GM19438 (cell line): ENCODE measurements around the gene CARD11.
"Not testable (repeated sequence)": the region's sequence is repeated elsewhere in the genome, so short reads cannot be mapped to it uniquely, and the experiment has no call there.

Experiments used
- ATAC-seq: cut with Tn5 transposase; IDR thresholded peaks from one replicate; pipeline ENCODE4 v1.9.1; 2021; ENCODE audit warnings: low read depth; ENCODE audit not compliant: unreplicated experiment

Gene CARD11

DNA sequence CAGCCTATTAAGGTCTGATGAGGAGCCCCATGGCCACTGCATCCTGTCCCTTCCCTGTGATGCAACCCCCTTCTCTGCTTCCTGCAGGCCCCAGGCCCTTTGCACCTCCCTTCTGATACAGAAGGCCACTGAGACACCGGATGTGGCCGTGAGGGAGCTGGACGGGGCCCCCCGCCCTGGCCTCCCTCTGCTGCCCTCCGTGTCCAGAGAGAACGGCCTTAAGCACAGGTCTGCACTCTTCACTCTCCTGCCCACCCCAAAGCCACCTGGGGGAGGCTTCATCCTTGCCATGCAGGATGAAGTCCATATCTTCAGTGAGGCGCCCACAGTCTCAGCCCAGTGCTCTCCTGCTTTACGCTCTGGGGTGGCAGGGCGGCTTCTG lies 112.6 kb downstream of the CARD11 start:
- ATAC-seq = no peak

DNA sequence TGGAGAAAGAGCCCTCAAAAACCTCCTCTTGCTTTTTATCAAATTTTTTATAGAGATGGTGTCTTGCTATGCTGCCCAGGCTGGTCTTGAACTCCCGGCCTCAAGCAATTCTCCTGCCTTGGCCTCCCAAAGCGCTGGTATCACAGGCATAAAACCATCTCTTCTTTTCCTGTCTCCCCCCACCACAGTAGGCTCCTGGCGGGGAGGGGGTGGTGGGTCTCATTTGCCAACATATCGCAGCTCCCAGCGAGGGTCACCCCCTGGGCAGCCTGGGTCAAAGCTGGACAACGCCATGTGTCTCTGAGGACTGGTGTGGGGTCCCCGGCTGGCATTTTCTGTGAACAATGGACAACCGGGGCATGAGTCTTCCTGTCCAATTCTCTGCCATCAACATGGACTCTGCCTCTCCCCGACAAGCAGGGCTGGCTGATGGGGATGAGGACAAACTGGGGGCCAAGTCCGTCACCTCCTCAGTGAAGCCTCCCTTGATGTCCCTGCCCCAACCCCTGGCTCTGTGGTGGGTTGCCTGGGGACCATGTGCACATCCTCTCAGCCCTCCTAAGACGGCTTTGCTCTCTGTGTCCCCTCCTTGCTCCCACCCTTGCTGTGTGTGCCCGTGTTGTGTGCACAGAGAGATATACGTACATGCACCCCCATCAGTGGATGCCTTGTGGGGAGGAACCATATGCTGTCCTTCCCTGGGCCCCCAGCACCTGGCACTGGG lies 113.2 kb downstream of the CARD11 start:
- no peak for ATAC-seq

DNA sequence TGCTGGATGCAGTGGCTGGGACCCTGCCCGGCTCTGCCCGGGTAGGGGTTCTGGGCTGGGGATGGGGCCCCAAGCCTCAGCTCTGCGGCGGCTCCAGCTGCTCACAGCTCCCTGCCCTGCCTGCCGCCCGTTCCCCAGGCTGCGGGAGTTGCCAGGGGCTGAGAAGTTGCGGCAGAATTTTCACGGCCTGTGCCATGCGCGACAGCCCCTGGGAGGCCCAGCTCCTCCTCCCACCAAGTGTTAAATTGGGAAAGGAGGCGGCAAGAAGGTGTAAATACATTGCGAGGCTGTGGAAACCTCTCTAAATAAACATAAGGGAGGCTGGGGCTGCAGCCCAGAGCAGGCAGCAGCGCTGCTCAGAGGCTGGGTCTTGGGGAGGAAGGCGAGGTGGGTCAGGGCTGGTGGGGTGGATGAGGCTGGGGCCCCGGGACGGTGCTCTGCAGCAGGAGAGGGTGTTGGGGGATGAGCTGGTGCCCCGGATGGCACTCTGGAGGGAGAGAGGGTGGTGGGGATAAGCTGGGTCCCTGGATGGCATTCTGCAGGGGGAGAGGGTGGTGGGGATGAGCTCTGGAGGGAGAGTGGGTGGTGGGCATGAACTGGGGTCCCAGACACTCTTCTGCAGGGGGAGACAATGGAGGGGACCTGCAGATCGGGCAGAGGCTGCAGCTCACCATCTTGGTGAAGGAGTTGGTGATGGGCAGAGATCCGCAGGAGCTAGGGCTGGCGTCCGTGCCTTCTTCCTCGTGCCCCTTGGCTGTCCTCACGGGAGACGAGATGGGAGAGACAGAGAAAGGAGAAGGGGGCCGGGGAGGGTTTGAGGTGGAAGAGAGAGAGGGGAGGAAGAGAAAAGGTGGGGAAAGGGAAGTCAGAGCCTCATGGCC lies 114.1 kb downstream of the CARD11 start:
- no peak for ATAC-seq

DNA sequence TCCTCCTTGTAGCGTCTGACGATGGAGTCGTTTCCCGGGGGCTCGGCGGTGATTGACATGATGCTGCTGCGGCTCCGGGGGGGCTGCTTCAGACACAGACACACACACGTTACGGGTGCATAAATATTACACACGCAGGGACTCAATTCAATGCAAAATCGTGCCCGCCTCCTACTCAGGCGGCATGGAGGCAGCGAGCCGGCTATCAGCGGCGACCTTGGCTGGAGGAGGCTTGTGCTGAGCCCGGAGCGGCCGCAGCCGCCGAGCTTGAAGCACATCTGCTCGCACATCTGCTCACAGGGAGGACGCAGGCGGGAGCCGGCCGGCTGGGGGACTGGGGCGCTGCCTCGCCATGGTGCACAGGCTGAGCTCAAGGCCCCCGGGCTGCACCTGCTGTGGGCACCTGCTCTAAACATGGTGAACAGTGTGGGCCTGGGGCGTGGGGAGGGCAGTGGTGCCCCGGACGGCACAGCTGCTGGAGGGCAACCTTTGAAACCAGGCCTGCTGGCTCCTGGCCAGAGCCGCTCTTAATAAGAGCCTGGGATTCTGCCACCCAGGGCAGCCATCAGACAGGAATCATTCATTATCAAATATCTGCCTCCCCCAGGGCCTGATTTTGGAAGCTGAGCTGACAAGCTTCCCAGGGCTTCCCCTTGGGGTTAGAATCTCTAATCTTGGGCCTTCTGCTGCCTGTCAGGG lies 114.9 kb downstream of the CARD11 start:
- no peak for ATAC-seq

DNA sequence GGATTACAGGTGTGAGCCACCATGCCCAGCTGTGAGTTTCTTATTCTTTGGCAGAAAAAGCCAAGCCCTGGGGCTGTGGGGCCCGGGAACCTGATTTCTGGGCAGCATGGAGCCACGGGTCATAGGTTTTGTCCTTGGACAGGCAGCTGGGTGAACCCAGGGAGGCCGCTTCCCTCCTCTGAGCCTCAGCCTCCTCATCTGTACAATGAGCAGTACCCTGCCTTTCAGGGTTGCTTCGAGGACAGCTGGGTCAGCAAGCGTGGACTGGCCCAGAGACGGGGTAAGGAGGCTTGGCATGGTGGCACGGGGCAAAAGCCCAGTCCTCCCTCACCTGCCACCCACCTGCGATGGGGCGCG lies 115.4 kb downstream of the CARD11 start:
- ATAC-seq = no peak

DNA sequence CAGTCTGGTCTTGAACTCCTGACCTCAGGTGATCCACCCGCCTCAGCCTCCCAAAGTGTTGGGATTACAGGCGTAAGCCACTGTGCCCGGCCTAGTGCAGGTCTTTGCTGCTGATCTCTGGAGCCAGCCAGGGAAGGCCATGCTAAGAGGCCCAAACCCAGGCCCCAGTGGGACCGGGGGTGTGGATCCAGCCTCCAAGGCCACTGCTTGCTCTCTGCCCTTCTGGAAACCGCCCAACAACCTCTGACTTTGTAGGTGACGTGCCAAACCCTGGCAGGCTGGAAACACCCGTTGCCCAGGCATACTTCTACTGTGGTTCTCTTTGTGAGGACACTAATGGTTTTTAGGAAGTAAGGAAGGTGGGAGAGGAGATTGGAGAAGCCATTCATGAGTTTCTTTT lies 116.1 kb downstream of the CARD11 start:
- ATAC-seq = no peak

DNA sequence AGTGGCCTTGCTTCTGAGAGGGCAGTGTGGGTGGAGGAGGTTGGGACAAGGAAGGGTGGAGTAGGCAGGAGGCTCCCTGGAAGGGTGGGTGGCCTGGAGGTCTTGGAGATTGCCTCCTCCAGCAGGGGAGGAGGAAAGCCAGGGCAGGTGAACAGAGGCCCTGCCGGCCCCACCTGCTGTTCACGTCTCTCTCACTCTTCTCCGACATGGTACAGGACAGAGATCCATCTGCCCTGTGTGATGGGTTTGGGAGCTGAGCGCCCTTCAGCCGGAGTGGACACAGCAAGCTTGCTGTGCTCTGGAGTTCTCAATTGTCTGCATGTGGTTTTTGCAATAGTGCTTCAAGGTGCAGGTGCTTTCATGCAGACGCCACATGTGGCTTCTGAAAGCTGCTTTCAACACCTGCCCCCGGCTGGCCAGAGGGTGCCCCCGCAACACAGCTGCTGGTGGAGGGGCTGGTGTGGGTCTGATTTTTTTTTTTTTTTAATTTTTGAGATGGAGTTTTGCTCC lies 116.7 kb downstream of the CARD11 start:
- ATAC-seq = no peak

DNA sequence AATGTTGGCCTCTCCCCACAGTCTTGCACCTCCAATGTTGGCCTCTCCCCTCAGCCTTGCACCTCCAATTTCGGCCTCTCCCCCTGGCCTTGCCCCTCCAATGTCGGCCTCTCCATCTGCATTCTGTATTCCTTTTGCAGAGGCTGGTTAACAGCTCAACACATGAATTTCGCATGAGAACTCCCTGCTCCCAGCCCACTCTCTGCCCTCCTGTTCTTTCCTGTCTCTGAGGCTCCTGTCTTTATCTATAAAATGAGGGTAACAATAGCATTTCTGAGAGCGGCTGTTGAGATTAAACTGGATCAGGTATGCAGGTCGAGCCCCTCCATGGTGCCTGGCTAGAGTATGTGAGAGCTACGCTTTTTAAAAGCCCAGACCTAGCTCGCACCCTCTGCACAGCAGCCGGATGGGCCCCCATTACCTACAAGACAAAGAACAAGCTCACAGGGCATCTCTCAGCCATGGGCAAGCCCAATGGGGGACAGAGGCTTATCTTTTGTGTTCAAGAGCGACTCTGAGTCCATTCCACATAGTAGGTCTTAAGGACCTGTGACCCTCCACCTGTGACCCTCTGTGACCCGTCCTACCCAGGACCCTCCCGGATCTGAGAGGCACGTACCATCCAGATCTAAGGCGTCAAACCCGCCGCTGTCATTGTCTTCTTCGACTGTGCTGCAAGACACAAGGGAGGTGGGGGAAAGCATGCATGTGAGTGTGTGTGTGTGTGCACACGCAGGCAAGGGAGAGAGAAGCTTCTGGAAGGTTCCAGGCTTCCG lies 117.4 kb downstream of the CARD11 start:
- no peak for ATAC-seq

DNA sequence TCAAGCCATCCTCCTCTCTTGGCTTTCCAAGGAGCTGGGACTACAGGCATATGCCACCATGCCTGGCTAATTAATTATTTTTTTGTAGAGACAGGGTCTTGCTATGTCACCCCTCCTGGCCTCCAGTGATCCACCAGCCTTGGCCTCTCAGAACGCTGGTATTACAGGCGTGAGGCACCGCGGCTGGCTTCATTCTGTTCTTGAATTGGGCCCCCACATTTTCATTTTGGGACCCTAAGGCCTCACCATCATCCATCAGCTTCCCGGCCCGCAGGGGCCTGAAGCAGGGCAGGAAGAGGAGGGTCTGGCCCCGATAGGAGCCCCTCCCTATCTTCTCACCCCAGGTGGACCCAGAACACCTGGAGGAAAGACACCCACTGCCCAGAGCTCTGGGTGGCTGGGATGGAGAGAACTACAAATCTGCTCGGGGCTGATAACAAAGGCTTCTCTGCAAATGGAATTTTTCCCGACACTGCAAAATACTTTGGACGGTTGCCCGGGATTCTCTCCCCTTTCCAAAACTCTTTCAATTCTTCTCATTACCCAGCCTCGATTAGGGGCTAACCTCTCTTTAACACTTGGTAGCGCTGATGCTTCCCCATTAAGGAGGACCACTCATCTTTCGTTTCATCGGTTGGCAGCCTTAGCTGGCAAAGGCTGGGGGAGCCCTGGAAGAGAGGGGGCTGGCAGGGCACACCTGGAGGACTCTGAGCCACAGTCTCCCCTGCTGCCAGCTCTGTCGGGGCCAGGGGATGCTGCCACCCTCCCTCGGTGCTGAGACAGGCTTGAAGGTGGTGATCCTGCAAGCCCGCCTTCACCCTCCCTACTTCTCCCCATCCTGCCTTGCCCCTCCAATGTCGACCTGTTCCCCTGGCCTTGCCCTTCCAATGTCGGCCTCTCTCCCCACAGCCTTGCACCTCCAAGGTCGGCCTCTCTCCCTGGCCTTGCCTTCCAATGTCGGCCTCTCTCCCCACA lies 118.5 kb downstream of the CARD11 start:
- no peak for ATAC-seq

DNA sequence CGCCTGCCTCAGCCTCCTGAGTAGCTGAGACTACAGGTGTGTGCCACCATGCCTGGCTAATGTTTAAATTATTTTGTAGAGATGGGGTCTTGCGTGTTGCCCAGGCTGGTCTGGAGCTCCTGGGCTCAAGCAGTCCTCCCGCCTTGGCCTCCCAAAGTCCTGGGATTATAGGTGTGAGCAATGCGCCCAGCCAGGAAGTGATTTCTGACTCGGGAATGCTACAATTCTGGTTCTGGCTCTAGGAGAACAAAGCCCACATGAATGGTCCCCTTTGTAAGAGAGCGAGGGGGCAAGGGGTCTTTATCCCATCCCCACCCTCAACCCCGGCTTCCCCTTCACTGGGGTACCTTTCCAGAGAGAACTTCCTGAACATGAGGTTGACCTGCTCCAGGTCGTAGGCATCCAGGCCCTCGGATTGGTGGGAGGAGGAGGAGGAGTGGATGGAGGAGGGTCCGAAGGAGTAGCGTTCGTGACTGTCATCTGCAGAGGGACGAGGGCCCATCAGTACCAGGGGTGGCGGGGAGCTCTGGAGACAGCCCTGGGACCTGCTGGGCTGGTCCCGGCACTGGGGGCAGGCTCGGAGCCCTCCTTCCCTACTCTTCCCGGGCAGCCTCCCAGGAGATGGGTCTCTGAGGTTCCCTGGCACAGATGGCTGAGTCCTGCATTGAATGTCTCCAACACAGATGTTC lies 119.6 kb downstream of the CARD11 start:
- no peak for ATAC-seq

DNA sequence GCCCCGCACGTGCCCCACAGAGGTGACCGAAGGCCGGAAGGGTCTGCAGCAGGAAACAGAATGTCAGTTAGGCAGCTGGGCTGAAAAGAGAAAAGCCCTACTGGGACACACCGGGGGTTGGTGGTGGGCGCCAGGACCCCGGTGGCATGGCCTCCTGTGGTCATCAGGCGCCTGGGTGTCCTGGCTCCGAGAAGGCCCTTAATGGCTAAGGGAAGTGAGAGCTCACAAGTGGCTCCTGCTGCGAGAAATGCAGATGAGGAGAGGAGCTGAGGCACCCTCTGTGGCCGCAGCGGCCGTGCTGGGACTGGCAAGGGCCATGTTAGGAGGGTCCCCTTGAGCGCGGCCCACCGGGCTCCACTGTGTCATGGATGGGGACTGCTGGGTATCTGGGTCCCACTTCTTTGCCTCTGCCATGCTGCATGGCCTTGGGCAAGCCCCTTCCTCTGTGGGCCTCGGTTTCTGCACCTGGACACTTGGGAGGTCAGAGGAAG lies 120.3 kb downstream of the CARD11 start:
- ATAC-seq = no peak

DNA sequence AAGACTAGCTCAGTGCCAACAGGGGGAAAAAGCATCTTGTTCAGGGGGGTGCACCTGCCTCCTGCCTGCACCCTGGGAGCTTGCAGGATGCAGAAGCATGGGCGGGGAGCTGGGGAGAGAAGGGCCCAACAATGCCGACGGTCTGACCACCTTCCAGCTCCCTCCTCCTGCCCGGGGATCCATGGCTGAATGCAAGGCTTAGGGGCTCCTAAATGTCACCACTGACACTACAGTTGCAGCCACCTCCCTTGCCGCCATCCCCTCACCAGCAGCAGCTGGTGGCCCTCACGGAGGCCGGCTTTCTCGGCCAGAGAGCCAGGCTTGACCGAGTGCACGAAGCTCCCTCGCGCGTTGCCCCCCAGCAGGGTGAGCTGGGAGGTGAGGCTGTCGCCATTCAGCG lies 120.8 kb downstream of the CARD11 start:
- no peak for ATAC-seq

DNA sequence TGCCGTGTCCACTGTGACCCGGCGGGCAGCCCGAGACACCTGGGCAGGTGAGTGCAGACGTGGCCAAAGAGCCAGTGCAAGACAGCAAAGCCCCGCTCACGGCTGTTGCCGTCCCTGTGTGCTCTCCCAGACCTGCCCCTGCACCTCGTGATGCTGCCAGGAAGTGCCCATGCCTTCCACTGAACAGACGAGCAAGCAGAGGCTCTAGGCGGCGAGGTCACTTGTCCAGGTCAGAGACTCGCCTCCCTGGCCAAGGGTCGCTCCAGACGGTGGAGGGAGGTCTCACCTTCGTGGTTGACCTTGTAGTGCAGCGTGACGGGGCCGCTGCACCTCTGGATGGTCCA lies 121.3 kb downstream of the CARD11 start:
- ATAC-seq = no peak

DNA sequence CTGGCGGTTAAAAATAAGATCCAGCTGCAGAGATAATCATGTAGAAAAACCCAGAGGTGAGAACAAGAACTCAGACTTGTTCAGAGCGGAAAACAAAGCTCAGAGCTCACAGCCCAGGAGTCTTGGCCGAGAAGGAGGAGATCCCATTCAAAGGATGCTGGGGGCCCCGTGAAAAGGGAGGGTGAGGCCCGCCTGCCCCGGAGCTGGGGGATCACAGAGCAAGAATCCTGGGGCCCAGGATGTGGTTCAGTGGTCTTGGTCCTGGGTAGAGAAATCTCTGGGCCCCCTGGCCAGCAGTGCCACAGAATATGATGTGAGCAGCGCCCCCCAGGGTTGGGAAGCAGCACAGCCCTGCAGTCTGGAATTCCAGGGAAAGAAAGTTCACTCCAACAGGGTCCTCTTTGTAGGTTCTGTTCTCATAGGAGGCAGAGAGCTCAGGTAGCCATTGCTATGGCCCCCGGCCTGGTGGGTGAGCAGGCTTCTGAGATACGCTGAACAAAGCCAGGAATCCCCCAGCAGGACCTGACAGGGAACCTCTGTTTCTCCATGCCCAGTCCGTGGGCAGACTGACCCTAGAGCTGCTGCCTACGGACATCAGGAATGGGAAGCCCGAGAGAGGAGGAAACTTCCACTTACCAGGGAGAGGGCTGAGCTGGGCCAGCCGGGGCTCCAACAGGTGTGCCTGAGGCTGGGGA lies 121.9 kb downstream of the CARD11 start:
- ATAC-seq = no peak

DNA sequence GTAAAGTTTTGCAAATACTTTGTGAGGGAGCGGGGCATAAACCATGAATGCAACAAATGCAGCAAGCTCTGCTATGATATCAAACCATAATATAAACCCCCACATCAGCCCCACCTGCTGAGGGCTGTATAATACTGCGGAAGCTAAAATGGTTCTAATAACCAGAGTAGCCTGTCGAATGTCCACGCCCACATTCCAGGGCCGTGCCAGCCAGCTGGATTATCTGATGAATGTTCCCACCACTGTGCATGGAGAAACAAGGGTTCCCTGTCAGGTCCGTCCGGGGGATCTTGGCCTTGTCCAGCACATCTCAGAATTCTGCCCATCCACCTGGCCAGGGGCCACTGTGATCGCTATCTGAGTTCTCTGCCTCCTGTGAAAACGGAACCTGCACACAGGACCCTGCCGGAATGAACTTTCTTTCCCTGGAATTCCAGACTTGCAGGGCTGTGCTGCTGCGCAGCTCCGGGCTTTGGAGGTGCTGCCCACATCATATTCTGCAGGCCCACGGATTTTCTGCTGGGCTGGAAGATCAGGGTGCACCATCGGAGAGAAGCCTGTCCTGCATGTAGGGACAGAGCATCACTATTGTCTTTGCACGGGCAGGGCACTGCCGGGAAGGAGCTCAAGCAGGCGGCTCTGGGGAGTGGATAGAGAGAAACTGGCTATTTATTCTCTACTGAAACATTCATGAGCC lies 122.6 kb downstream of the CARD11 start:
- no peak for ATAC-seq

DNA sequence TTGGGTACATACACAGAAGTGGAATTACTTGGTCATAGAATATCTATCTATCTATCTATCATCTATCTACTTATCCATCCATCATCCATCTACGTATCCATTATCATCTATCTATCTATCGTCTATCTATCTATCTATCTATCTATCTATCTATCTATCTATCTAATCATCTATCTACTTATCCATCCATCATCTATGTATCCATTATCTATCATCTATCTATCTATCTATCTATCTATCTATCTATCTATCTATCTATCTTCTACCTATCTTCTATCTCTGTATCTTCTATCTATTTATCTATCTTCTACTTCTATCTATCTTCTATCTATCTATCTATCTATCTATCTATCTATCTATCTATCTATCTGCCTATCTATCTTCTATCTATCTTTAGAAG lies 123.2 kb downstream of the CARD11 start:
- not testable (repeated sequence) for ATAC-seq

DNA sequence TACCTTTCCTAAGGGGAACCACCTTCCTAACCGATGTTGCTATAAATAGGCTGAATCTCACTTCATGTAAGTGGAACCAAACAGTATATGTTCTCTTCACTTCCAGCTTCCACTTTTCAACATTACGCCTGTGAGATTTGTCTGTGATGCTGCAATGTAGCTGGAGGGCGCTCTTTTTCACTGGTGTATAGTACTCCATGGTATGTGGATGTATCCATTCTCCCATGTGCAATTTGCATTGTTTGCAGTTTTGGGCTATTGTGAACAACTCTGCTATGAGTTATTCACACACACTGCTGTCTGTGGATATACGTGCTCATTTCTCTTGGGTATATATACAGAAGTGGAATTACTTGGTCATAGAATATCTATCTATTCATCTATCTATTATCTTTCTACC lies 123.6 kb downstream of the CARD11 start:
- ATAC-seq = no peak

DNA sequence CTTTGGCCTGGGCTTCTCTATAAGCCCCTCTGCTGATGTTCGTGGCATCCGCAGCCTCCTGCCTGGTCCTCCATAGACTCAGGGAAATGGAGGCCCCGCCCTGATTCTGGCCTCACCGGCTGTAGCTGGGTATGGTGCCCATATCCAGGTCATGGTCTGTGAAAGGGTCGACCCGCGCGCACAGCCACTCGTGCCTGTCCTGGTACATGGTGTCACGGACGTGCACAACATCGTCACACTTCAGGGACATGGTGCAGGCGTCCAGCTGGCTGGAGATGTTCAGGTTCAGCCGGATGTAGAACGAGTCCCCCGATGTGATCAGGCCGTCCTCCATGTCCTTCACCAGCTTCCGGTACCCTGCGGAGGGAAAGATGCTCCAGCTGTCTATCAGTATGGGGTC lies 124.4 kb downstream of the CARD11 start:
- no peak for ATAC-seq
